Suprapubic skin (tissue), 4 donors: ENCODE measurements around the gene MCCC2.

Source experiments
- EP300 ChIP-seq: sonication (generic); formaldehyde crosslinking; IDR thresholded peaks from one replicate; pipeline ENCODE4 v1.6.1; 2017; ENCODE audit warnings: antibody characterized with exemption
- POLR2A ChIP-seq, 2 donors: fragments of 450-650 bp; IDR thresholded peaks; one replicate each; pipeline ENCODE4 v1.6.1; 2017; ENCODE audit warnings: antibody characterized with exemption in 2 of 2, mild to moderate bottlenecking in 2 of 2, moderate library complexity in 2 of 2
- POLR2AphosphoS5 ChIP-seq, 3 donors: sonication (generic); formaldehyde crosslinking; IDR thresholded peaks; one replicate each; pipeline ENCODE4 v1.6.1; 2017; ENCODE audit warnings: antibody characterized with exemption in 3 of 3
- TF ChIP-seq, protein P1 (sequence below), 2 donors: fragments of 200-600 bp in 1 of 2; fragments of 450-650 bp in 1 of 2; sonication (generic) in 1 of 2; IDR thresholded peaks; one replicate each; pipeline ENCODE4 v1.5.1; 2016 to 2019; ENCODE audit warnings: antibody characterized with exemption in 2 of 2, mild to moderate bottlenecking in 1 of 2, moderate library complexity in 1 of 2

DNA sequence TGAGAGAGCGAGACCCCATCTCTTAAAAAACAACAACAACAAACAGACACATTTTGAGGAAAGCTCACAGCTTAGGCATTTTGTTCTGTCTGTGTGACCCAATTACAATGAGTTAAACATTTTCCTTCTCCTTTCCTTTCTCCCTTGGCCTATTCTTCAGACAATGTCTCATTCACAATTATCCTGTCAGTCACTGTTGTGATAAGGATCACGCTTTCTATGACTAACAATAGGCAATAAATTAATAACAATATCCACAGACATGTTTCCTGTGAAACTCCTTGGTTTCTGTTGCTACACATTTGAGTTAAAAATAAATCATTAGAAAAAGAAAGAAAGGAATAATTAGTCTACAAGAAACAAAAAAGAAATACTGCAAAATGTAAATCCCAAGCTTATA lies 112.1 kb downstream of the MCCC2 start:
- TF ChIP-seq, protein P1, sequence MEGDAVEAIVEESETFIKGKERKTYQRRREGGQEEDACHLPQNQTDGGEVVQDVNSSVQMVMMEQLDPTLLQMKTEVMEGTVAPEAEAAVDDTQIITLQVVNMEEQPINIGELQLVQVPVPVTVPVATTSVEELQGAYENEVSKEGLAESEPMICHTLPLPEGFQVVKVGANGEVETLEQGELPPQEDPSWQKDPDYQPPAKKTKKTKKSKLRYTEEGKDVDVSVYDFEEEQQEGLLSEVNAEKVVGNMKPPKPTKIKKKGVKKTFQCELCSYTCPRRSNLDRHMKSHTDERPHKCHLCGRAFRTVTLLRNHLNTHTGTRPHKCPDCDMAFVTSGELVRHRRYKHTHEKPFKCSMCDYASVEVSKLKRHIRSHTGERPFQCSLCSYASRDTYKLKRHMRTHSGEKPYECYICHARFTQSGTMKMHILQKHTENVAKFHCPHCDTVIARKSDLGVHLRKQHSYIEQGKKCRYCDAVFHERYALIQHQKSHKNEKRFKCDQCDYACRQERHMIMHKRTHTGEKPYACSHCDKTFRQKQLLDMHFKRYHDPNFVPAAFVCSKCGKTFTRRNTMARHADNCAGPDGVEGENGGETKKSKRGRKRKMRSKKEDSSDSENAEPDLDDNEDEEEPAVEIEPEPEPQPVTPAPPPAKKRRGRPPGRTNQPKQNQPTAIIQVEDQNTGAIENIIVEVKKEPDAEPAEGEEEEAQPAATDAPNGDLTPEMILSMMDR (IDR thresholded peaks at IDR 0.05) = no peak
- TF ChIP-seq POLR2A (IDR thresholded peaks at IDR 0.05) (no peak), EP300 (no peak), POLR2AphosphoS5 (IDR thresholded peaks at IDR 0.05) (no peak)
